Measurements from ENCODE around the gene TUSC2.

Gene TUSC2

DNA sequence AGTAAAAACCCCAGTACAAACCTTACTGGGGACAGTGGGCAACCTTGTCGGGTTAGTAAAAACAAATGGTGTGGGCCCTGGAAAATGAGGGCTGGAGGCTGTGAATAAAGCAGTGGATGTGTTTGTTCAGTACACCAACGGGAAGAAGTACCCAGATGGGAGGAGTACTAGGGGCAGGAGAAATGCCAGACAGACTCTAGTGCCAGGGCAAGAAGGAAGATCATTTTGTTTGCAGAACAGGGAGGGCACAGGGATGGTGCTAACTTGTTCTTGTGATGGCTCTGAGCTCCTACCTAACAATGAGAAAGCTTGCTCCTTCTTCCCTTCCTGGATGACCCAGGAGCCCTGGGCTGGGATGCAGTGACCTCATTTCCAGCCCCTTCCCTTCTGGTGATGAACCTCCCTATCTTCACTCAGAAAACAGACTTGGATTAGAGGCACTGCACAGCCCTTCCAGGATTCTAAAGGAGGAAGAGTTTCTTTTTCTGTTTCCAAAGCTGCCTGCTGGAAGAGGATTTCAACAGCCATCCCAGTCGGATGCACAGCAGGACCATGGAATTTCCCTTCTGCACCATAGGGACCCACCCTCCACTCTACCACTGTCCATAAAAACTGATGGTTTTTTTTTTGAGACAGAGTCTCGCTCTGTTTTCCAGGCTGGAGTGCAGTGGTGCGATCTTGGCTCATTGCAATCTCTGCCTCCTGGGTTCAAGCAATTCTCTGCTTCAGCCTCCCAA is 6.5 kb upstream of the TUSC2 start:
- no peak for DNase-seq

DNA sequence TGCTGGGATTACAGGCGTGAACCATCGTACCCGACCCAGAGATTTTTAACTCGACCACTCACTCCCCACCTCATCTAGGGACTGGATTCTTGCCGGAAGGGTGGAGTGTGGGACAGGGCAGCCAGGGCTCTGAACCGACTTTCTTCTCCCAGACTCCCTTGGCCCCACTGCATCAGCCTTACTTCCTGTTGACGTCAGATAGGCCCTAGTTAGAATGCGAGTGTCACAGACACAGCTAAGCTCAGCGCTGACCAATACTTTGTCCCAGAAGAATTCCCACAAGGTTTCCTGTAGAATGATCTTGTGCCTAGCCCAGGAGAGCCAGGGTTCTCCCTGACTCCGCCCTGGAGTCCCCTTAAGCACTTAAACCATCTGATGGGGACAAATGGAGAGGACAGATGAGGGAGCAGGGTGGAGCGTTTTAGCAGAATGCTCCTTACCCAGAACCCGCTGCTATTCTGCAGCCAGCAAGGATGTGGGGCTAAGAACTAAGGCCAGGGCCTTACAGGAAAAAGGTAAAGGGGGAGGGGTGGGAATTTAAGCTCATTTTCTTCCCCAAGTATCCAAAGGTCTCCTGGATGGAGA is 5.8 kb upstream of the TUSC2 start:
- DNase-seq, result no peak

DNA sequence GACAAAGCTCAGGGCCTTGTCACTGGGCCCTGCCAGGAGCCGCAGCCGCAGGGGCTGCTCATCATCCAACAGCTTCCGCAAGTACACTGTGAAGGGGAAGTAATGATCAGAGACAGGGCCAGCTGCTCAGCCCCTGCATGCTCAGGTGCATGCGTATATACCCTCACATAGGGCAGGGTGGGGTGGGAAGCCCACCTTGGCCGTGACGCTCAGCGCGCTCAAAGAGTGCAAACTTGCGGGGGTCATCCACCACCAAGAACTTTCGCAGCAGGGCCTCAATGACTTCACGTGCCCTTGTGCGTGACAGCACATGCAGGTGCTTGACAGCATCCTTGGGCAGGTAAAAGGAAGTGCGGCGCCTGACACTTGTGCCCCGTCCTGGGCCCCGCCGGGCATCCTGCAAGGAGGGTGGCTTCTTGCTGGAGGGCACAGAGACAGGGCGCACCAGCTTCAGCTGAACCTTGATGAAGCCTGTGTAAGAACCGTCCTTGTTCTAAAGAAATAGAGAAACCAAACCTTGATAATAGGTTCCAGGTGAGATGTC is 3.4 kb upstream of the TUSC2 start:
- no peak for DNase-seq

- no peak for DNase-seq
Observed at GRCh38 chr3:50330330-50330729, 2.3 kb upstream of the TUSC2 start.

- no peak for DNase-seq
Observed at GRCh38 chr3:50327129-50327528, 894 bp downstream of the TUSC2 start.

DNA sequence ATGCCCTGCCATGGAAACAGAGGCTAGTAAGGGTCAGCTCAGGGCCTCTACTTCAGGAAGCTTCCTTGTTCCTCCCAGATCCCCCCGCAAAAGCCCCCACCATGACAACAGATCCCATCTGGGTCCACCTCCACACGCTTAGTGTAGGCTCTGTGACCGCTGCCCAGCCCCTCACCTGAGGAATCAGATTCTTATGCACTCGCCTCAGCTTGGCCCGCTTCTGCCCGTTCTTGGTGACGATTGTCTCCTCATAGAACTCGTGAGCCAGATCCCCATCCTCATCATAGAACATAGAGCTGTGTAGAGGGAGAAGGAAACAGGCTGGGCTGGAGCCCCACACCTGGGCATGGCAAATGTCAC is 1.9 kb downstream of the TUSC2 start:
- DNase-seq, result no peak

GRCh38 chr3:50325497-50326181 is 2.4 kb downstream of the TUSC2 start:
- DNase-seq, result no peak

DNA sequence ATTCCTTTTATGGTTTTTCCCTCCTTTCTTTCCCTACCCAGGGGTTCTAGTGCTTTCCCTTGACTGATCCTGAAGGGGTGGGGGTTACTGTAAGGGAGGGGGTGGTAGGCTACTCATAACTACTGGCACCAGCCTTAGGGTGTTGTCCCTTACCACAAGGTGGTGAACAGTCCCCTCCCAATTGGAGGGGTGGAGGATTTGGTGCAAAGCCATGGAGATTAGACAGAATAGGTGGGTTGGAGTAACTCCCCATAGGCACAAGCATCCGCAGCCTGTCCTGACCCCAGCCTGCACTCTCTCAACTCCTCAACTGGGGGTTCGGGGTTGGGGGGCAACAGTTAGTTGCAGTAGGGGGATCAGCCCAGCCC is 2.9 kb downstream of the TUSC2 start:
- DNase-seq, result no peak

DNA sequence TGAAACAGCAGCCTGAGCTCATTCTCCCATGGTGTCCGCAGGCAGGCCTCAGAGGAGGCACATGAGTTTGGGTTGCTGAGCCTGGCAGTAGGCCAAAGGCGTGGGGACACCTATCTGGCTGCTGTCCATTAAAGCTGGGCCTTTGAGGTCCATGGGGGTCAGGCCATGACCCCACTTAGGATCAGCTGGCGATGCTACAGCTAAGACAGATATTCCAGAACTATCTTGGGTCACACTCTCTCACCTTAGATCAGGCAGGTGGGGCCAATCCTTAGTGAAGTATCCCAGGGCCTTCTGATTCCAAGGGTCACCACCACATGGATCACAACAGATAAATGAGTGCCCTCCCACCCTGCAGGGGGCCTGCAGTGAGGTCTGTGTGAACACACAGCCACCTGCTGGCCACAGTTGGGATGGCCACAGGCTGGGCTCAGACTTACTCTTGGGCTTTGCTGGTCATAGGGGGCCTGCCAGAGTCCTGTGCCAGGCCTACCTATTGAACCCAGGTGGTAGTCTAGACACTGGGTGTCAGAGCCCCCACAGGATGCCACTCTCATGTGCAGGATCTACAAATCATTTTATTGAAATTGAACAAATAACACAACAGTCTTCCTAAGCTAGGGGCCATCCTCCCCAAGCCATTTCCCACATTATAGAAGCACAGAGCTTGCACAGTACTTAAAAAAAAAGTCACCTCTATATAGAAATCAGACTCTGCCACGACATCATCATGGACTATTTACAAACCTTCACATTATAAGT is 3.5 kb downstream of the TUSC2 start:
- peak; percentile 41 for DNase-seq

- no peak for DNase-seq
Observed at GRCh38 chr3:50323614-50324199, 4.3 kb downstream of the TUSC2 start.

DNA sequence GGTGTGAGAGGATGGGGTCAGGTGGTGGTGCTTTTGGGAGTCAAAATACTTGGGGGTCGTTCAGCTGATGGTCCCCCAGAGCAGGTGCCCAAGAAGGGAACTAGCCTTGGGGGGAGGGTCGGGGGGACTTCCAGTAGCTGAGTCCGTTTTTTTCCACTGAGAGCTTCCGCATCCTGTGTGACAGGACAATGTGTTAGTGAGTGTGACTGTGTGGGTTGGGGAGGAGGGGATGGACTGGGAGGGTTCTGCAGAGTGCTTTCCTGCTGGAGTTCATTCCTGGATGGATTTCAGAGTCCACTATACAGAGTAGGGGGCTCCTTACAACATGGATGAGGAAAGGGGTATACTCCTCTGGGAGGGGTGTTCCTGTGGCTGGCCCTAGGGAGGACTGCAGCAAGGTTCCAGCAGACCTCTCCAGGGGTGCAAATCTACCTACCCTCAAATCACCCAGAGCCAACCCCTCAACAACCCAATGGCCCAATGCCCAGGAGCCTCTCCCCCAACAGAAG is 4.9 kb downstream of the TUSC2 start:
- DNase-seq, result no peak

DNA sequence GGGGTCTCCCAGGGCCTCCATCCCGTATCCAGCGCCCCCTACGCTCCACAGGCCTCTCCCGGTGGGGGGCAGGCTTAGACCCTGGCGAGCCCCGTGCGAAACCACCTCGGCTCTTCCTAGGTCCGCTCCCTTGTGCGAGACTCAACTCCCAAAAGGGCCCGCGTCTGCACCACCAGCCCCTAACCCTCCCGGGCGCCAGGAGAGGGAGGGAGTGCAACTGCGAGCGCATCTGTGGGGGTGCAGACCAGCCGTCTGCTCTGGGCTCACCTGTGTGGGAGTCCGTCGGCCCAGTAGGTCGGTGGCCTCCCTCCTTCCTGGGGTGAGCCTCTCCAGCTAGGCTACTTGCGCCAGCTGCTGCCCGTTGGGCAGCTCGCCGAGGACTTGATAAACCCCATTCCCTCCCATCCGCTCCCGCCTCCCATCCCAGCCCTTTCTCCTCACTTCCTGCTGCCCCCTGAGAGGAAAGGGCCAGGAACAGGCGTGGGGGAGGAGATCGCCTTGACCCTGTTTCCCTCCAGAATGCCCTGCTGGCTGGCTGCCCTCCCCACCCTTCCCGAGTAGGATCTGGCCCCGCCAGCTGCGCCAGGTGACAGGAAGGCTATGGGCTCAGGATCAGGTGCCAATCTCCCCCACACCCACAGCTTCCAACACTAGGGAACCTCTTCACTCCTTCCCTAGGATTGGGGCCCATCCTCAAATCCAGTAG is 5.5 kb downstream of the TUSC2 start, which contains the start of gene HYAL2:
Gene HYAL2, minus strand, starts transcription at position 360 of the 706 bp plus-strand sequence. CDS start 2,256 bp downstream, outside the sequence.
- no peak for DNase-seq

DNA sequence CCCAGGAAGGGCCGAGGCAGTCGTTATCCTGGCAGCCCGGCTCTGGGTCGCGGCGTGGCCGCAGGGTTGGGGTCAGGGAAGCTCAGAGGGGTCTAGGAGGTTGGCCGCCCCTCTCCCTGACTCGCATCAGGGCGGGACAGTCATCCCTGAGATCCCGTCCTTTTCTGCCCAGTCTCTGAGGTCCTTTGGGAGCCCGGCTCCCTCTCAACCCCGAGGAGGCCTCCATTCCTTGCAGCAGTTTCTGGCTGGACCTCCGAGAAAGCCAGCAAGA is 6.0 kb downstream of the TUSC2 start:
- DNase-seq, result no peak

- DNase-seq, result peak; percentile 77
Observed at GRCh38 chr3:50321336-50322114, 6.5 kb downstream of the TUSC2 start.

DNA sequence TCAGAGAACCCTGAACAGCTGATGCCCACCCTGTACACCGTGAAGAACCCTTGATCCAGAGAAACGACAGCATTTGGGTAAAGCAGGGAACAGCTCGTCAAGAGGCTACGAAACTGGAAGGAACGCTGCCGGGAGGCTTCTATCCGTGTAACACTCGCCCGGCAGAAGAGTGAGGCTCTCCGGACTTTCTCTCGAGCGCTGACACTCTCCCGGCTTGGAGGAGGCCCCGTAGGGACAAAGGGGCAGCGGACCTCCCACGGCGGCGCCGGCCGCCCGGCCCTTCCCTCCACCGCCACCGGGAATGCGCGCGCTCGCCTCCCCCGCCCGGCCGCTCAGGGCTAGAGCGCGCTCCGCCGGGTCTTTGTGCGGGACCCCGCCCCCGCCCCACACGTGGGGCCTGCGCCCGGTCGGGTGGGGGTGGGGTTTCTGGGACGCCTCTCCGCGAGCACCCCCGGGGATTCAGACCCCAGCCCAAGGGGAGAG is 7.1 kb downstream of the TUSC2 start:
- no peak for DNase-seq

GRCh38 chr3:50319894-50320625 is 8.0 kb downstream of the TUSC2 start:
- DNase-seq, result no peak

DNA sequence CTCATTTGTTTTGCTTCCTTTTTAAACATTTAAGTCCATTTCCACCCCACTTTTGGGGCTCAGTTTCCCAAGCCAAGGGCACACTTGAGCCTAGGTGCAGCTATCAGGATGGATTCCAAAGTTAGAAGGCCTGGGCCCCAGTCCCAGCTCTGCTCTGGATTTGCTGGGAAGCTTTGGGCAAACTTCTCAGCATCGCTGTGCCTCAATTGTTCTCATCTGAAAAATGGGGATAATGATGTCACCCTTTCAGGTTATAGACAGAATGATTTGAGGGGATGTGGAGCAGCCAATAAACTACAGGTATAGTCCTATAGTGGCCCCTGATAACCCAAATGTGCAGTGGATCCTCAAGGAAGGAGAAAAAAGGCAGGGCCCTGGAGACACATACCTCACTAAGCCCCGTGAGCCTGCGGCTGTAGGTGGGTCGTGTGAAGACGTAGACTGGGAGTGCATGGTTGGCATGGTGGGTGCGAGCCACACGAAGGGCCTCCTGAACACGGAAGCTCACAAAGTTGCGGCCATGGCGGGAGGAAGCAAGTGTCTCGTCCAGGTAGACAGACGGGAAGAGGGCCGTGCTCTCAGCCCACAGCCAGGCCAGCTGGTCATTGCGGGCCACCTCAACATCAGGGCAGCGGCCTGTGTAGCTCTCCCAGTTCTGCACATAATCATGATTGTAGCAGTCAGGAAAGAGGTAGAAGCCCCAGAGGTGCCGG is 8.7 kb downstream of the TUSC2 start:
- DNase-seq, result no peak

DNA sequence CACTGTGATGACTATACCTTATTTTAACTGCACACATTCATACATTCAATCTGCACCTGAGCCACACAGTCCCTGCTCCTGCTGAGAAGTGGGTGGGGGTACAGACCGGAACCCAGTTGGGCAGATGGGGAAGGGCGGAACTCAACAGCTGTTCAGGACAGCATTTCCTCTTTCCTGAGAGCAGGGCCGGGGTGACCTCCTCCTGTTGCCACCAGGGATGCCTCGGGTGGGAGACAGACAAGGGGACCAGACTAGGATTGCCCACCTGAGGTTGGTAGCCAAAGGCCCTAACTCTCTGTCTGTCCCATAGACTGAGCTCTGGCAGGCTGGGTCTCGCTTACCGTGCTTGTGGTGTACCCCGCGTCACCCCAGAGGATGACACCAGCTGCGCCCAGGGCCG is 9.4 kb downstream of the TUSC2 start:
- no peak for DNase-seq

DNA sequence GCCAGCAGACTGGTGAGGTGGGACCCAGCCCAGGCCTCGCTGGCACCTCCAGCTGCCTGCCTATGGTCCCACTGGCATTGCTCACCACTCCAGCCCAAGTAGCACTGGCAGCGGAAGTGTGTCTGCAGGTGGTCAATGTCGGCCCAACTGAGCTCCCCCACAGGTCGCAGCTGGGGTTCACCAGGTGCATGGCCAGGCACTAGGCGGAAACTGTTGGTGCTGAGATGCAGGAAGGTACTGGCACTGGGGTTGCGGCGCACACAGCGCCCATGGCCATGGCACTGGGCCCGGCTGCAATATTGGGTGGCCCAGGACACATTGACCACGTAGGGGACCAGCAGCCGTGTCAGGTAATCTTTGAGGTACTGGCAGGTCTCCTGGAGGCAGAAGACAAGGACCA is 9.9 kb downstream of the TUSC2 start:
- no peak for DNase-seq

DNA sequence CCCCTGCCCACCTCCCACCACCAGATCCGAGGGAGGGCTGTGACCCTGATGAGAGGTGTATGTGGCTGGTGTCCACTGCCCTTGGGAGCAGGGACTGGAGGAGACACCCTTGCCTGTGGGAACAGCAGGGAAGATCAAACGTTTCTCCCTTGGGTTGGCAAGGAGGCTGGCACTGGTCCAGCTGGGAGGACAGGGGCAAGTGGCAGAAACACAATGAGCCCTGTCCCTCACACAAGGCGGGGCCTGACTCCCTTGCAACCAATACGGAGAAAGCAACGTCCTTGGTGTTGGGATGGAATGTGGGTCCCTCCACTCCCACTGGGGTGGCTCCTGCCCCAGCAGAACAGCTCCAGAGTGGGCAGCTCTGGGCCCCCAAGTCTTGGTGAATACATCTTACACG is 10.7 kb downstream of the TUSC2 start:
- no peak for DNase-seq
